ENCODE results near the gene ZC3H14. TPM values are rescaled to one million over a fixed set of nuclear protein-coding genes. Genes with fewer than 3 reads are reported as not detected.
"Not testable (repeated sequence)": the region's sequence is repeated elsewhere in the genome, so short reads cannot be mapped to it uniquely, and the experiment has no call there.

ZC3H14 gene, protein sequence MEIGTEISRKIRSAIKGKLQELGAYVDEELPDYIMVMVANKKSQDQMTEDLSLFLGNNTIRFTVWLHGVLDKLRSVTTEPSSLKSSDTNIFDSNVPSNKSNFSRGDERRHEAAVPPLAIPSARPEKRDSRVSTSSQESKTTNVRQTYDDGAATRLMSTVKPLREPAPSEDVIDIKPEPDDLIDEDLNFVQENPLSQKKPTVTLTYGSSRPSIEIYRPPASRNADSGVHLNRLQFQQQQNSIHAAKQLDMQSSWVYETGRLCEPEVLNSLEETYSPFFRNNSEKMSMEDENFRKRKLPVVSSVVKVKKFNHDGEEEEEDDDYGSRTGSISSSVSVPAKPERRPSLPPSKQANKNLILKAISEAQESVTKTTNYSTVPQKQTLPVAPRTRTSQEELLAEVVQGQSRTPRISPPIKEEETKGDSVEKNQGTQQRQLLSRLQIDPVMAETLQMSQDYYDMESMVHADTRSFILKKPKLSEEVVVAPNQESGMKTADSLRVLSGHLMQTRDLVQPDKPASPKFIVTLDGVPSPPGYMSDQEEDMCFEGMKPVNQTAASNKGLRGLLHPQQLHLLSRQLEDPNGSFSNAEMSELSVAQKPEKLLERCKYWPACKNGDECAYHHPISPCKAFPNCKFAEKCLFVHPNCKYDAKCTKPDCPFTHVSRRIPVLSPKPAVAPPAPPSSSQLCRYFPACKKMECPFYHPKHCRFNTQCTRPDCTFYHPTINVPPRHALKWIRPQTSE
- total RNA-seq = 44.3 and 54.9 TPM in 2 replicates

DNA sequence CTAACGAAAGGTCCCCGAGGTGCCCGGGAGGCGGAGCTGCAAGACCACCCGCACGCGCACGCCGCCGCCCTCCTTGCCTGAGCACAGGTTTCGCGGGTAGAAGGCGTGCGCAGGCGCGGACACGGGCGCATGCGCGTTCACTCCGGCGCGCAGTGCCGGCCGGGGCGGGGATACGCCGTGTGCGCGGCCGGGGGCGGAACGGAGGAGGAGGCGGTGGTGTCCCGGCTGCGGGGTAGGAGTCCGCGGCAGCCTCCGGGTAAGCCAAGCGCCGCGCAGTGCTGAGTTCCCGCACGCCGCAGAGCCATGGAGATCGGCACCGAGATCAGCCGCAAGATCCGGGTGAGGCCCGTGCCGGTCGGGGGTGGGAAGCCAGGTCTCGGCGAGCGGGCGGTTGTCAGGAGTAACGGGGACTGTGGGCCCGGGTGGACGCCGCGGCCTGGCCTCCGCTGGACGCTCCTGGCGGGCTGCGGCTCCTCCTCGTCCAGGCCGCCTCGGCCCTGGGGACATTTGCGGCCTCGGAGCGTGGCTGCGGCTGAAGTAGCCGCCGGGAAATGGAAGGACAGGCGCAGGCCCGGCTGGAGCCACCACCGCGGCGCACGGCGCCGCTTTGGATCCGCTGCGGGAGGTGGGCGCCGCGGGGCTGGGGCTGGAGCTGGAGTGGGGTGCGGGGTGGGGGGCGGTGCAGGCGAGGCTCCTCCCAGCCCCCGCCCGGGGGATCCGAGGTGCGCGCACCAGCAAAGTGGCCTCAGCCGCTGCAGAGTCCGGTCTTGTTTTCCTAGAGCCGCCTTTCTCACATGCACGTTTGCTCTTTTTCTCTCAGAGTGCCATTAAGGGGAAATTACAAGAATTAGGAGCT, at the start of gene ZC3H14:
TSS of gene ZC3H14 (plus strand) at position 207 of the 856 bp plus-strand sequence. CDS start at position 304, 97 bp downstream.
- DNase-seq (ENCODE audit: low read depth in 2 of 2) = peak; percentile 67 to 88

DNA sequence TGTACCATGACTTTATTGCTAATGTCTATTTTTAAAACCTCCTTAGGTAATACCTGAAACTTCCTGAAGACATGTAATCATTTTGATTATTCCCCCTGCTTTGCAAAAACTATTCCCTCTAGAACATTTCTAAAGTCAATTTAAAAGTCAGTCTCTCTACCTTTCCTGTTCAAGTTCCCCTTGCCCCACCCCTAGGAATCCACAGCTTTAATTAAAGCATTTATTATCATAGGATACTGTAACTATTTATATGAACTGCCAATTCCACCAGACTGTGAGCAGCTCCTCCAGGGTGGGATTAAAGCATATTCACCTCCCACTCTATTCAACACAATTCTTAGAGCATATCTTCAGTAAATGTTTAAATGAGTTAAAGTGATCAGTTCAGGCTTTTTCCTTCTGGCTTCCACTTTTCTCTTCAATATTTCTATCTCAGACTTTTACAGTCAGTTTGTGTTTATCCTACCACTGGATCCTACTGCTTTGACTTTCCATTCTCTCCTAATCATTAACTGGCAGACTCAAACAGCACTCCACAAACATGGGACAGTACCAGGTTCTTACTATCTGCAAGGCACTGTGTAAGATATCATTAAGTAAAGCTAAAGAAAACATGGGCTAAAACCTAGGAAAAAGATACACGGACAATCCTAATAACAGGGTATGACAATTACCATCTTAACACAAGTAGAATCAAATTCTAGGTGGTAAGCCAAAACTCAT, 47.2 kb upstream of the ZC3H14 start:
- no peak for DNase-seq (ENCODE audit: low read depth in 2 of 2)

DNA sequence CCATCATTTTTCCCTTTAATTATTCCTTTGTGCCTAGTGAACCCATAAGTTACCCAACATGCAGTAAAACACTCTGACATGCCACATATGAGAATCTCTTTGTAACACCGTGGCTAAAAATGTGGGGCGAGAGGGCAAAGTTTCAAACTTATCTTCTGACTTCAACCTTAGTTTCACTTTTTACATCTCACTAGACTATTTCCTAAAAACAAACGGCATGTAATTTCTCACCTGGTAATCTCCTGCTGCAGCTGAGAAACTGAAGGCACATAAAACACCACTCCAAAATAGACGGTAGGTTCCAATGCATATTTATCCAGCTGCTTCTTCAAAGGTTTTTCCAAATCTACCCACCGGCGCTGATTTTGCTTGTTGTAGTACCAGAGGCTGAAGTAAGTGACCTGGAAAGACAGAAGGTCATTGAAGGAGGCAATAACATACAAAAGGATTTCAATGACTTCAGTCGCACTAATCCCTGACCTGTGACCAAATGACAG, 45.9 kb upstream of the ZC3H14 start:
- no peak for DNase-seq (ENCODE audit: low read depth in 2 of 2)

DNA sequence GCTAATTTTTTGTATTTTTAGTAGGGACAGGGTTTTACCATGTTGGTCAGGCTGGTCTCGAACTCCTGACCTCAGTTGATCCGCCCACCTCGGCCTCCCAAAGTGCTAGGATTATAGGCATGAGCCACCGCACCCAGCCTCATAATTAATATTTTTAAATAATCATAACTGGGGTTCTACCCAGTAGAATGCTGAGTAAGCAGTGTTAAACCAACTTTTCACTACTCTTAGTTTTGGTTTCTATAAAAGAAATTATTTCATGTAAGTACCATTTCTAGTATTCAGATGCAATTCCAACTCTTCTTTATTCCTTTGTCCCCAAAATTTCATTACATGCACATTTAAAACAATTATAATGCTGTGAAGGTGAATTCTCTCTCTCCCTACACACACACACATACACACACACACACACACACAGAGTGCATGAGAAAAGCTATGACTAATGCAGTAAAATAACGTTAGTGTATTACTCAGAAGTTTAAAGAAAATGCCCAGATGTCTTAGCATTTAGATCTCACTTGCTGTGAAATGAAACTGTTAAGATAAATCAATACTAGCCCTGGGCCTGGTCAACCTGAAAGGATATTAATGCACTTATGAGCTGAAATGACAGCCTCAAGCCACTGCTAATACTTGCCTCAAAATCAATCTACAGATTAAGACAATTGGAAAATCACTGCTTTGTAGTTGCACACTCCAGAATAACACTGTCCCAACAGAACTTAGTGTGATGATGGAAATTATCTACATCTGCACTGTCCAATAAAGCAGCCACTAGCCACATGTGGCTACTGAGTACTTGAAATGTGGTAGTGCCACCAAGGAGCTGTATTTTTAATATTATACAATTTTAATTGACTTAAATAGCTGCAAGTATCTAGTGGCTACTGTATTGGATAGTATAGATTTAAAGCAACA, 44.0 kb upstream of the ZC3H14 start:
- DNase-seq (ENCODE audit: low read depth in 2 of 2) = no peak

GRCh38 chr14:88519907-88520306, 42.9 kb upstream of the ZC3H14 start:
- DNase-seq (ENCODE audit: low read depth in 2 of 2) = no peak

GRCh38 chr14:88521818-88522217, 41.0 kb upstream of the ZC3H14 start:
- no peak for DNase-seq (ENCODE audit: low read depth in 2 of 2)

DNA sequence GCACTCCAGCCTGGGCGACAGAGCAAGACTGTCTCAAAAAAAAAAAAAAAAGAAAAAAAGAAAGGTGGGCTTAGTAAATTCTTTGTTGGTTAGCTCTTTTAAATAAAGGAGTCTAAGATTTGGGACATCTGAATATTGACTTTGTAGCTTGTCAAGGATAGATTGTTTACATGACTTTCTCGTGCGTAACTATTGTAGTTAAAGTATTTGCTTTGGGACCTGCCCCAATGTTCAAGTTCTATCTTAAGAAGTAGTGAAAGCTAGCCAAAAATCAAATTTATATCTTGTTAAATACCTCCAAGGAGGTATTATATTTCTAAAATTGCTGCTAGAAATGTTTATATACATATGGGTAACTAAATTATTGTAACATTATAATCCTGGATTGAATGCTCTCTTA, 40.4 kb upstream of the ZC3H14 start:
- no peak for DNase-seq (ENCODE audit: low read depth in 2 of 2)

DNA sequence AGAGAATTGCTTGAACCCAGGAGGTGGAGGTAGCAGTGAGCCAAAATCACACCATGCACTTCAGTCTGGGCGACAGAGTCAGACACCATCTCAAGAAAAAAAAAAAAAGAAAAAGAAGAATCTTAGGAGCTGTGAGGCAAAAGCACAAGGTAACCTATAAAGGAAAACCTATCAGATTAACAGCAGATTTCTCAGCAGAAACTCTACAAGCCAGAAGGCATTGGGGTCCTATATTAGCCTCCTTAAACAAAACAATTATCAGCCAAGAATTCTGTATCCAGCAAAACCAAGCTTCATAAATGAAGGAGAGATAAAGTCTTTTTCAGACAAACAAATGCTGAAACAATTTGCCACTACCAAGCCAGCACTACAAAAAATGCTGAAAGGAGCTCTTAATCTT, 32.9 kb upstream of the ZC3H14 start:
- DNase-seq (ENCODE audit: low read depth in 2 of 2) = not testable (repeated sequence)

GRCh38 chr14:88533064-88533602, 29.7 kb upstream of the ZC3H14 start:
- DNase-seq (ENCODE audit: low read depth in 2 of 2) = no peak

DNA sequence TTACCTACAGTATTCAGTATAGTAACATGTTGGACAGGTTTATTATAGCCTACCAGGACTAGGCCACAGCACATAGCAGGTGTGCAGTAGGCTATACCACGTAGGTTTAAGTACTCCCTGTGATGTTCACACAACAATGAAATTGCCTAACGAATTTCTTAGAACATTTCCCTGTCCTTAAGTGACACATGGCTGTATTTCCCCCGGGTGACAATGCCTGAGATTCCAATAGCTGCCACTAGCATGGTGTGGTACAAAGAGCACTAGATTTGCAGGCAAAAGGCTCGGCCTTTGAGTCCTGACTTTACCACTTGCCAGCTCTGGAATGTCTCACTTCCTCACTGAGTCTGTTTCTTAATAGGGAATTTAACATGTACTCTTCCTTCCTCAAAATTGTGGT, 27.7 kb upstream of the ZC3H14 start:
- peak in 1 of 2 donors; percentile 9 for DNase-seq (ENCODE audit: low read depth in 2 of 2)

DNA sequence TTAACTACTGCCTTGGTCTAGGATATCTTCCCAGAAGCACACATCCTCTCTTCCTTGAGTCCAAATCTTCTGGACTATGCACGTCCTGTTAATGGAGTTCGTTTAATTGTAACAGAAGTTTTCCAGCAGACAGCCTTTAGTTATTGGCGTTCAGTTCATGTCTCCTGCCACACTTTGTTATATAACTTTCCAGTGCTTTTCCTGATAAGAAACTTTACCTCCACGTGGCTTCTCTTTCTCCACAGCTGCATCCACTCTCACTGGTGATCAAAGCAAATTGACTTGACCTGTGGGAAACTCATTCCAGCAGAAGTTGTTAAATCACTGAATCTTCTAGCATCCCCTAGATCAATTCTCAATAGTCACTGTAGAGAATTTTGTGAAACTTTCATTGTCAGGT, 27.0 kb upstream of the ZC3H14 start:
- DNase-seq (ENCODE audit: low read depth in 2 of 2) = no peak

- DNase-seq (ENCODE audit: low read depth in 2 of 2) = peak in 1 of 2 donors; percentile 64
These were observed 21.5 kb upstream of the ZC3H14 start for GRCh38 chr14:88541324-88541723.

- no peak for DNase-seq (ENCODE audit: low read depth in 2 of 2)
These were observed 19.7 kb upstream of the ZC3H14 start for GRCh38 chr14:88542857-88543795.

DNA sequence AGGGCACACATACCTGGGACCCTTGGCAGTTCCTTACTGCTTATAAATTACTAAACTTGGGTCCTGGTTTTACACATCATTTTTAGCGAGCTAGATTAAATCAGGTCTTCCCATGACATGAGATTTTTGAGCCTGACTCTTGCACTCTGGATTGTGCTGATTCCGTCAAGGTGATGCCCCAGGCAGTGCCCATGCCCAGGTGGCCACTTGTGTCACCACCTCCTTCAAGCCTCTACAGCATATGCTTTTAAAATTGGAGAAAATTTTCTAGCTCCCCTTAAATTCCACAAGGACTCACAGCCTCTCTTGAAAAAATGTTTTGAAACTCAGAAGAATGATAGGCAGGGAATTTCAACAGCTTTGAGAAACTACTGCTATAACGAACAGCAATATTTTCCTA, 17.6 kb upstream of the ZC3H14 start:
- no peak for DNase-seq (ENCODE audit: low read depth in 2 of 2)

DNA sequence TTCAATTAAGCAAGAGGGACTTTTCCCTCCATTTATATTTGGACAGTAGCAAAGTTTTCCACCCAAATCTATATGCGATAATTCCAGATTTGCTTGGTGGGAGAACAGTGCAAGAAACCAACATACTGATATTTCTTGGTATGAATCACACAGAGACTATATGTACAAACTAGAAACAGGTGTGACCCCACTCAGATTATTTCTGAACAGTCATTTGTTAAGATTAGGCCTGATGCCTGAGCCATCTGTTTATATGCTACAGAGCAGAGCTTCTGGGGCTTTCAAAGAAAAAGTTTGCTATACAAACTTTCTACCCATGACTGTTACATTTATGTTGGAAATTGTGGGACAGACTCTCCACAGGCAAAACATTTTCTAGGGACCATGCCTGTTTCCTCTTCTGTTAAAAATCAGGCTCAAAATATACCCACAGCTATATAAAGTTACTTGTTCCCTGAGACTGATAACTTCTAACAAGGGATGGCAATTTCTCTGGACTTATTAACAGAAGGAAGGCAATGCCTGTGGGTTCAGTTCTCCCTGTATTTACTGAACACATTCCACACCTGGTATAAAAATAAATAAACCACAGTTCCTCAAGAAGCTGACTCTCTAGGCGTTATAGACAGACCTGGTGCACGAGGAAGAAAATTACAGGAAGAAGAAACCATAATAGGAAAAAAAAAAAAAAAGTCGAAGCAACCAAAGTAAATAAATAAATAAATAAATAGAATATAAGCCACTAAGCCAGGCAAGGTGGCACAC, 16.0 kb upstream of the ZC3H14 start:
- no peak for DNase-seq (ENCODE audit: low read depth in 2 of 2)

GRCh38 chr14:88547386-88547780, 15.5 kb upstream of the ZC3H14 start:
- DNase-seq (ENCODE audit: low read depth in 2 of 2) = no peak

- DNase-seq (ENCODE audit: low read depth in 2 of 2) = no peak
These were observed 12.8 kb upstream of the ZC3H14 start for GRCh38 chr14:88550078-88550477.

Data from dermis microvascular lymphatic vessel endothelial cell (primary cell).